AG04450 (cell line): ENCODE data around the gene MBD3L5. TPM values are rescaled to one million over a fixed set of nuclear protein-coding genes. Genes with fewer than 3 reads are reported as not detected.
"Not testable (repeated sequence)": the region's sequence is repeated elsewhere in the genome, so short reads cannot be mapped to it uniquely, and the experiment has no call there.

ENCODE experiments used
- CTCF ChIA-PET: fragments of 300-600, 350-600 bp; formaldehyde crosslinking; extraction: SDS; loops from one replicate; lab custom pipeline; 2022; ENCODE audit warnings: antibody characterized with exemption, inconsistent platforms; lab: Charles Lee
- POLR2A ChIA-PET: fragments of 350-600 bp; formaldehyde crosslinking; extraction: SDS; loops from one replicate; lab custom pipeline; 2021; ENCODE audit warnings: antibody characterized with exemption, inconsistent platforms; lab: Yijun Ruan, JAX
- DNase-seq: peaks from one replicate; pipeline ENCODE4 v3.0.0-alpha.2; 2011; ENCODE audit warnings: low read depth, low spot score
- H3K27ac ChIP-seq: one replicate; pipeline ENCODE4 v1.5.1; 2012; ENCODE audit warnings: low read depth, low read length, control low read depth
- H3K27me3 ChIP-seq: one replicate; pipeline ENCODE4 v1.6.0; 2012; ENCODE audit warnings: low read length; ENCODE audit not compliant: control insufficient read depth, insufficient read depth
- H3K4me3 ChIP-seq: 2 replicates; pipeline ENCODE4 v1.5.1; 2011; ENCODE audit warnings: mild to moderate bottlenecking, low read depth, low read length, control low read depth
- H3K9me3 ChIP-seq: 2 replicates; pipeline ENCODE4 v1.5.1; 2012; ENCODE audit warnings: low read length; ENCODE audit not compliant: control insufficient read depth, insufficient read depth
- polyA plus RNA-seq: library from polyadenylated mRNA; depleted of rRNA; stranded (reverse); fragments of >200 nt; gene quantifications from 2 replicates; pipeline ENCODE4 v1.2.3, GENCODE V29; 2011
- TF ChIP-seq, protein P1 (sequence below): IDR thresholded peaks from 2 replicates; pipeline ENCODE4 v1.5.1; 2011; ENCODE audit warnings: low read depth, low read length, control low read depth, inconsistent platforms

The MBD3L5 gene
- polyA plus RNA-seq, 1 experiment: not detected

DNA sequence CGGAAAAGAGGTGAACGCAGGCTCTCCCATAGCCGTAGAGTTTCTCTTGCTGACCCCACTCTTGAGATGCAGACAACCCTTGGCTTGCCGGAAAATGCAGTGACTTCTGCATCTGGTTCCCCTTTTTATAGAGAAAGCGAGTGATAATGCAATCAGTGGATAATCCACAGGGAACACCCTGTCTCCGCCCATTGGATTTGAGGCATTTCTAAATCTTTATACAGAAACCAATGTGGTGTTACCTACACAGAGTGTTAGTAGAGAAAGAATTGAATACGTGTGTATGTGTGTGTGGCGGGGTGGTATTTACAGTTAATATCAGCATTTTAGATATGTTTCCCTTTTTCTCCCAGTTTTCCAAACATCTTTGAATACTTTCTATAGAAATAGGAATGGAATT lies 28.2 kb downstream of the MBD3L5 start, which contains the start of gene MBD3L3:
MBD3L3 (minus strand) TSS at position 101 of the 400 bp plus-strand sequence; CDS start at position 30, 71 bp downstream.
- CTCF ChIA-PET, H3K4me3 ChIP-seq, H3K27me3 ChIP-seq, H3K9me3 ChIP-seq, POLR2A ChIA-PET, DNase-seq, H3K27ac ChIP-seq: not testable (repeated sequence)

DNA sequence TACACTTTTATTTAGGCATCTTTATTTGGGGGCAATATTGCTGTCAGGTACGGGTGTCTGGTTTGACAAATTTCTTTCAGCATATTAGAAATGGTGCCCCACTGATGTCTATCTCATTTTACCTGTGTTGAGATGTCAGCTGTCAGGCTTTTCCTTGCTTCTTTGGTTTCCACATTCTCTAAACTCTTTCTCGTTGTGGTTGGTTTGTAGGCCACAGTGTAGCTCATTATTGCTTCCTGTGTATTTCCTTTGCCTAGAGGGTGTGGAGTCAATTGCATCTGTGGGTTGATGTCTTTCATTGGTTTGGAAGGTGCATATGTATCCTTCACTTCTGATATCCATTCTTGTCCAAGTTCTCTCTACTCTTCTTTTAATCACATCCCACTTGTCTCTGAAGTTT lies 29.6 kb downstream of the MBD3L5 start:
- H3K27ac ChIP-seq, DNase-seq, H3K9me3 ChIP-seq, H3K4me3 ChIP-seq, H3K27me3 ChIP-seq, POLR2A ChIA-PET, CTCF ChIA-PET: not testable (repeated sequence)

DNA sequence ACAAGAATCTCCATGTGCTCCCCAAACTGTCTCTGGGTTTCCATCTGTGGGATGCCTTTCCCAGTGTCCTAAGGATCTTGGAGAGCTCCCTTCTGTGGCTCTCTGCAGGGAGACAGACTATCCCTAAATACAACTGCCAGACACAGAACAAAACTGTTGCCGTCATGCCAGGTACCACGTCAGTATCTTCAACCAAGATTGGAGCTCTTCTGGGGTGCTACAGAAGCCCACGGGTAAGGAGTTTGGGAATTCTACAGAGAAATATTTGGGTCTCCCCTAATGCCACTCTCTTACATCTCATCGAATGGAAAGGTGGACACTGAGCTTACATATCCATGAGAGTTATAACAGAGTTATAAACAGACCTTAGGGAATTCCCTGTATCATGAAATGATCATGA lies 33.0 kb downstream of the MBD3L5 start:
- ChIA-PET CTCF (no interaction called here), POLR2A (no interaction called here)
- Histone ChIP-seq H3K27me3 (no peaks in the 10 kb centered on the region), H3K4me3 (no peak overlapping the region), H3K27ac (no peak overlapping the region), H3K9me3 (peaks cover 2% of the 10 kb centered on the region; the same call in 1 of the 2 replicates)
- TF ChIP-seq, protein P1, sequence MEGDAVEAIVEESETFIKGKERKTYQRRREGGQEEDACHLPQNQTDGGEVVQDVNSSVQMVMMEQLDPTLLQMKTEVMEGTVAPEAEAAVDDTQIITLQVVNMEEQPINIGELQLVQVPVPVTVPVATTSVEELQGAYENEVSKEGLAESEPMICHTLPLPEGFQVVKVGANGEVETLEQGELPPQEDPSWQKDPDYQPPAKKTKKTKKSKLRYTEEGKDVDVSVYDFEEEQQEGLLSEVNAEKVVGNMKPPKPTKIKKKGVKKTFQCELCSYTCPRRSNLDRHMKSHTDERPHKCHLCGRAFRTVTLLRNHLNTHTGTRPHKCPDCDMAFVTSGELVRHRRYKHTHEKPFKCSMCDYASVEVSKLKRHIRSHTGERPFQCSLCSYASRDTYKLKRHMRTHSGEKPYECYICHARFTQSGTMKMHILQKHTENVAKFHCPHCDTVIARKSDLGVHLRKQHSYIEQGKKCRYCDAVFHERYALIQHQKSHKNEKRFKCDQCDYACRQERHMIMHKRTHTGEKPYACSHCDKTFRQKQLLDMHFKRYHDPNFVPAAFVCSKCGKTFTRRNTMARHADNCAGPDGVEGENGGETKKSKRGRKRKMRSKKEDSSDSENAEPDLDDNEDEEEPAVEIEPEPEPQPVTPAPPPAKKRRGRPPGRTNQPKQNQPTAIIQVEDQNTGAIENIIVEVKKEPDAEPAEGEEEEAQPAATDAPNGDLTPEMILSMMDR: no peak
- DNase-seq: no peak

DNA sequence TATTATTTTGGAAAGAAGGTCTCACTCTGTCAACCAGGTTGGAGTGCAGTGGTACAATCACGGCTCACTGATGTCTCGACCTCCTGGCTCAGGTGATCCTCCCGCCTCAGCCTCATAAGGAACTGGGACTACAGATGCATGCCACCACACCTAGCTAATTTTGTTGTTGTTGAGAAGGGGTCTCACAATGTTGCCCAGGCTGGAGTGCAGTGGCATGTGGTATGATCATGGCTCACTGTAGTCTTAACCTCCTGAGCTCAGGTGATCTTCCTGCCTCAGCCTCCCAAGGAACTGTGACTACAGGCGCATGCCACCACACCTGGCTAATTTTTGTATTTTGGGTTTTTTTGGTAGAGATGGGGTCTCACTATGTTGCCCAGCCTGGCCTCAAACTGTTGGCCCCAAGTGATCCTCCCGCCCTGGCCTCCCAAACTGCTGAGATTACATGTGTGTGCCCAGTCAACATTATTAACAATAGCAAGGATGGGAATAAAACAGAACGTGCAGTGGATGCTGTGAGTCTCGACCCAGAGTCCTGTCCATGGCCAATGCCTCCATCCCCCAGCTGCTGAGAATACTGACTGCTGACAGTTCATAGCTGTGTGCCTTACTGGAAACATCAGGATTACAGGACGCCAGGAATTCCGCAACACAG lies 33.5 kb downstream of the MBD3L5 start:
- POLR2A ChIA-PET: no interaction called here
- CTCF ChIA-PET: no interaction called here

DNA sequence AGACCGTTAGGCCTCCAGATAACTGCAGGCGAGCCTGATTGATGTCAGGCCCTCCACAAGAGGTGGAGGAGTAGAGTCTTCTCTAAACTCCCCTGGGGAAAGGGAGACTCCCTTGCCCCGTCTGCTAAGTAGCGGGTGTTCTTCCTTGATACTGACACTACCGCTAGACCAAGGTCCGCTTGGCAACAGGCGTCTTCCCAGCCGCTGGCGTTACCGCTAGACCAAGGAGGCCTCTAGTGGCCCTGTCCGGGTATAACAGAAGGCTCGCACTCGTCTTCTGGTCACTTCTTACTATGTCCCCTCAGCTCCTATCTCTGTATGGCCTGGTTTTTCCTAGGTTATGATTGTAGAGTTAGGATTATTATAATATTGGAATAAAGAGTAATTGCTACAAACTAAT lies 36.7 kb downstream of the MBD3L5 start:
- CTCF ChIA-PET, POLR2A ChIA-PET: not testable (repeated sequence)

More for the DNA sequence above, 33.5 kb downstream of the MBD3L5 start:
- no peak overlapping the region for H3K4me3 ChIP-seq
- peaks cover 2% of the 10 kb centered on the region; the same call in 1 of the 2 replicates for H3K9me3 ChIP-seq
- TF ChIP-seq, protein P1: no peak
- H3K27ac ChIP-seq: no peak overlapping the region
- no peaks in the 10 kb centered on the region for H3K27me3 ChIP-seq
- DNase-seq: no peak

More for the DNA sequence above, 36.7 kb downstream of the MBD3L5 start:
- H3K27me3 ChIP-seq, H3K27ac ChIP-seq, H3K9me3 ChIP-seq, DNase-seq, H3K4me3 ChIP-seq: not testable (repeated sequence)
- TF ChIP-seq, protein P1: peak; percentile 20; the same call in 1 of the 2 replicates
